ENCODE data around the gene BLOC1S5. TPM values are rescaled to one million over a fixed set of nuclear protein-coding genes. Genes with fewer than 3 reads are reported as not detected.

BLOC1S5 gene
- total RNA-seq, 4 donors from 2014 or later = 15.5 to 242 (median 38.8) TPM

- Histone ChIP-seq H3K27ac (no peak overlapping the region), H3K4me1 (no peaks in the 10 kb centered on the region), H3K36me3 (no peaks in the 10 kb centered on the region), H3K27me3 (no peaks in the 10 kb centered on the region), H3K9me3 (no peaks in the 10 kb centered on the region), H3K4me3 (no peak overlapping the region)
- no peak for DNase-seq
- no peak for TF ChIP-seq POLR2A (IDR thresholded peaks at IDR 0.05)
- TF ChIP-seq, protein P1, sequence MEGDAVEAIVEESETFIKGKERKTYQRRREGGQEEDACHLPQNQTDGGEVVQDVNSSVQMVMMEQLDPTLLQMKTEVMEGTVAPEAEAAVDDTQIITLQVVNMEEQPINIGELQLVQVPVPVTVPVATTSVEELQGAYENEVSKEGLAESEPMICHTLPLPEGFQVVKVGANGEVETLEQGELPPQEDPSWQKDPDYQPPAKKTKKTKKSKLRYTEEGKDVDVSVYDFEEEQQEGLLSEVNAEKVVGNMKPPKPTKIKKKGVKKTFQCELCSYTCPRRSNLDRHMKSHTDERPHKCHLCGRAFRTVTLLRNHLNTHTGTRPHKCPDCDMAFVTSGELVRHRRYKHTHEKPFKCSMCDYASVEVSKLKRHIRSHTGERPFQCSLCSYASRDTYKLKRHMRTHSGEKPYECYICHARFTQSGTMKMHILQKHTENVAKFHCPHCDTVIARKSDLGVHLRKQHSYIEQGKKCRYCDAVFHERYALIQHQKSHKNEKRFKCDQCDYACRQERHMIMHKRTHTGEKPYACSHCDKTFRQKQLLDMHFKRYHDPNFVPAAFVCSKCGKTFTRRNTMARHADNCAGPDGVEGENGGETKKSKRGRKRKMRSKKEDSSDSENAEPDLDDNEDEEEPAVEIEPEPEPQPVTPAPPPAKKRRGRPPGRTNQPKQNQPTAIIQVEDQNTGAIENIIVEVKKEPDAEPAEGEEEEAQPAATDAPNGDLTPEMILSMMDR (IDR thresholded peaks at IDR 0.05) = no peak
- intact Hi-C loops (cut with DNase I; ENCODE audit: low total_unique reads) = no loop called here
These were observed 5.6 kb upstream of the BLOC1S5 start for GRCh38 chr6:8069631-8070284.

DNA sequence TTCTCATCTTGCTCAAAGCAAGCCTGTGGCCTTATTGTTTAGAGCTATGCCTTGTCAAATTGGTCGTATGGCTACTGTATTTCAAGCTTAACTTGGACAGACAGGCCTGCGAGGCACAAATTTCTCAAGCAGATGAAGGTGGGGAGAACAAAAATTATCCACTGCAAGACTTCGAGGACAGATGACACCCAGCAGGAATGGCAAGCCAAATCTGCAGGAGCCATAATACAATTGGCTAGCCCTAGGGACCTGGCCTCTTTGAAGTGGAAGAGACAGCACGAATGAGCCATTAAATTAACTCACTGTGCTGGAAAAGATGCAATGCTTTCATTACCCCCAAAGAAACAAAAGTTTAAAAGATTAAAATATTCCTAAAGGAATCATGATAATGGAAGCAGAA is 5.0 kb upstream of the BLOC1S5 start:
- intact Hi-C loops (cut with DNase I; ENCODE audit: low total_unique reads) = no loop called here
- TF ChIP-seq POLR2A (IDR thresholded peaks at IDR 0.05) = no peak
- TF ChIP-seq, protein P1 (IDR thresholded peaks at IDR 0.05) = no peak
- Histone ChIP-seq H3K27ac (no peak overlapping the region), H3K4me3 (no peak overlapping the region), H3K9me3 (no peaks in the 10 kb centered on the region), H3K36me3 (no peaks in the 10 kb centered on the region), H3K4me1 (no peaks in the 10 kb centered on the region), H3K27me3 (no peaks in the 10 kb centered on the region)
- DNase-seq = no peak

- Histone ChIP-seq H3K27ac (no peak overlapping the region), H3K36me3 (no peaks in the 10 kb centered on the region), H3K4me1 (no peaks in the 10 kb centered on the region), H3K4me3 (no peak overlapping the region), H3K9me3 (no peaks in the 10 kb centered on the region), H3K27me3 (no peaks in the 10 kb centered on the region)
- intact Hi-C loops (cut with DNase I; ENCODE audit: low total_unique reads) = no loop called here
- TF ChIP-seq, protein P1 (IDR thresholded peaks at IDR 0.05) = no peak
- TF ChIP-seq POLR2A (IDR thresholded peaks at IDR 0.05) = no peak
- DNase-seq = no peak
These were observed 1.9 kb upstream of the BLOC1S5 start for GRCh38 chr6:8066108-8066507.

- no peaks in the 10 kb centered on the region for H3K9me3 ChIP-seq
- no peak overlapping the region for H3K4me3 ChIP-seq
- no peaks in the 10 kb centered on the region for H3K36me3 ChIP-seq
- DNase-seq = no peak
- TF ChIP-seq, protein P1 (IDR thresholded peaks at IDR 0.05) = no peak
- TF ChIP-seq POLR2A (IDR thresholded peaks at IDR 0.05) = no peak
- H3K27me3 ChIP-seq = no peaks in the 10 kb centered on the region
- no peak overlapping the region for H3K27ac ChIP-seq
- intact Hi-C loops (cut with DNase I; ENCODE audit: low total_unique reads) = no loop called here
- no peaks in the 10 kb centered on the region for H3K4me1 ChIP-seq
These were observed 1.3 kb upstream of the BLOC1S5 start for GRCh38 chr6:8065519-8065911.

- no peaks in the 10 kb centered on the region for H3K27me3 ChIP-seq
- no peaks in the 10 kb centered on the region for H3K36me3 ChIP-seq
These were observed 689 bp upstream of the BLOC1S5 start for GRCh38 chr6:8064638-8065518.

More at GRCh38 chr6:8064638-8065518, 689 bp upstream of the BLOC1S5 start:
- no peak for TF ChIP-seq POLR2A (IDR thresholded peaks at IDR 0.05)
- TF ChIP-seq, protein P1 (IDR thresholded peaks at IDR 0.05) = no peak
- intact Hi-C loops (cut with DNase I; ENCODE audit: low total_unique reads) = no loop called here
- H3K27ac ChIP-seq = peak overlapping the region; percentile 81 to 89
- no peaks in the 10 kb centered on the region for H3K4me1 ChIP-seq
- peak overlapping the region; percentile 67 to 72 for H3K4me3 ChIP-seq
- no peaks in the 10 kb centered on the region for H3K9me3 ChIP-seq
- no peak for DNase-seq
